H7 (cell line): Measurements from ENCODE around the gene EIF4B. TPM values are rescaled to one million over a fixed set of nuclear protein-coding genes. Genes with fewer than 3 reads are reported as not detected.
A peak's percentile ranks its signal among the peaks of the same experiment; 100 is the strongest.

Experiments used
- DNase-seq: peaks from one replicate; pipeline ENCODE4 v3.0.0; 2012
- H3K27me3 ChIP-seq: 2 replicates; pipeline ENCODE4 v1.6.0; 2011; ENCODE audit warnings: mild to moderate bottlenecking, low read length; ENCODE audit not compliant: control insufficient read depth, insufficient read depth
- H3K36me3 ChIP-seq: replicated peaks from 2 replicates; pipeline ENCODE4 v1.5.1; 2011; ENCODE audit warnings: low read length; ENCODE audit not compliant: control insufficient read depth, insufficient read depth
- H3K4me3 ChIP-seq: 2 replicates; pipeline ENCODE4 v1.5.1; 2011; ENCODE audit warnings: low read depth, mild to moderate bottlenecking, control low read depth, low read length, moderate library complexity; ENCODE audit not compliant: insufficient read depth
- total RNA-seq: library from RNA; depleted of rRNA; stranded (reverse); fragments of >200 nt; shearing (Covaris generic); gene quantifications from 2 replicates; pipeline ENCODE4 v1.2.3, GENCODE V29; 2014

EIF4B gene
- total RNA-seq, 1 experiment from 2014 or later: 581 TPM

DNA sequence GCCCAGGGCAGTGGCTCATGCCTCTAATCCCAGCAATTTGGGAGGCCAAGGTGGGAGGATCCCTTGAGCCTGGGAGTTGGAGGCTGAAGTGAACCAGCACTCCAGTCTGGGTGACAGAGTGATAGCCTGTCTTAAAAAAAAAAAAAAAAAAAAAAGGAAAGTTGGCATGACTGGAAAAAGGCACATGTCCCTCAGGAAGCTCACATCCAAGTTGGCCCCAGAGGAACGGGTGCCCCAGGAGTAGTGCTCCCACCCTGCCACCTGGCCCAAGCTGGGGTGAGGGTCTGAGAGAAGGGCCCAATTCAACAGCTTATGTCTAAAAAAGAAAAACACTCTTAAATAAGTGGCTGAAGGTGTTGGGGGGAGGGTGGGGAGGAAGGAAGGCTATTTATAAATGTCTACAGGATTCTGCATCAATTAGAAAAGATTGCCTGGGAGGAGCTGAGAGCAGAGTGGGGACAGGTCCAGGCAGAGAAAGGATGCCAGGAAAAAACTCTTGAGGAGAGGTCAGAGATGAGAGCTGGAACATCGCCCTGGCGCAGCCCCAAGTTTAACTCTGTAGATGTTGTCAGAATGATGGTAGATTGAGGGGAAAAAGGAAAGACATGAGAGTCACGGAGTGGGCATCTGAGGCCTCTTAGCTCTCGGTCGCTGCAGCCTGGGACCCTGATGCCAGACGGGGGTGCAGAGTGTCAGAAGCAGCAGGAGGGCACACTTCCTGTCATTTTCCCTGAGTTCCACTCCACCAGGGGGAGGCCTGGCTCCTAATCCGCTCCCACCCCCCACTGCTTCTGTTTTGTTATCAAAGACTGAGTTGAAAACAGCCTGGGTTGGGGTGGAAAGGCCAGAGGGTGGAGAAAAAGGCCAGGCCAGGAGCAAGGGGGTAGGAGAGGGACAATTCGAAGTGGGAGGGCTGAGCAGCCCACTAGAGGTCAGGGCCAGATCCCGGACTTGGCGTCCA lies 65.6 kb downstream of the EIF4B start:
- DNase-seq: peak; percentile 86
- H3K27me3 ChIP-seq: no peaks in the 10 kb centered on the region
- H3K4me3 ChIP-seq: no peak overlapping the region
- no peaks in the 10 kb centered on the region; the same call in 1 of the 2 replicates for H3K36me3 ChIP-seq

DNA sequence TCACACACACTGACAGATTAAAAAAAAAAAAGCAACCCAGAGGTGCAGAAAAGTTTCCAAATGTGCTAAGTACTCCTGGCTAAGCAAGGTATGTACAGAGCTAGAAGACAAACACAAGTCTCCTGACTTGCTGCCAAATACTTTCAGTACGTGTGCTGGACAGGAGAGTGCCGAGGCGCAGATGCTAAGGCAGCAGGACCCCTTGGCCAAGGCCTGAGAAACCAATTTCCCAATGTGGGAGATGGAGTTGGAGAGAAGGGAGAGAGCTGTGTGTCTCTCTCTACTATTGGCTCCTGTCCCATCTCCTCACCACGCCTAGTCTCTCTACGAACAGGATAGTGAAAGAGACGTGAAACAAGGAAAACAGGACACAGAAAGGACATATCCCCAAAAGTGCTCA lies 67.6 kb downstream of the EIF4B start:
- no peaks in the 10 kb centered on the region; the same call in 1 of the 2 replicates for H3K36me3 ChIP-seq
- no peak overlapping the region for H3K4me3 ChIP-seq
- no peaks in the 10 kb centered on the region for H3K27me3 ChIP-seq
- DNase-seq: peak; percentile 8

DNA sequence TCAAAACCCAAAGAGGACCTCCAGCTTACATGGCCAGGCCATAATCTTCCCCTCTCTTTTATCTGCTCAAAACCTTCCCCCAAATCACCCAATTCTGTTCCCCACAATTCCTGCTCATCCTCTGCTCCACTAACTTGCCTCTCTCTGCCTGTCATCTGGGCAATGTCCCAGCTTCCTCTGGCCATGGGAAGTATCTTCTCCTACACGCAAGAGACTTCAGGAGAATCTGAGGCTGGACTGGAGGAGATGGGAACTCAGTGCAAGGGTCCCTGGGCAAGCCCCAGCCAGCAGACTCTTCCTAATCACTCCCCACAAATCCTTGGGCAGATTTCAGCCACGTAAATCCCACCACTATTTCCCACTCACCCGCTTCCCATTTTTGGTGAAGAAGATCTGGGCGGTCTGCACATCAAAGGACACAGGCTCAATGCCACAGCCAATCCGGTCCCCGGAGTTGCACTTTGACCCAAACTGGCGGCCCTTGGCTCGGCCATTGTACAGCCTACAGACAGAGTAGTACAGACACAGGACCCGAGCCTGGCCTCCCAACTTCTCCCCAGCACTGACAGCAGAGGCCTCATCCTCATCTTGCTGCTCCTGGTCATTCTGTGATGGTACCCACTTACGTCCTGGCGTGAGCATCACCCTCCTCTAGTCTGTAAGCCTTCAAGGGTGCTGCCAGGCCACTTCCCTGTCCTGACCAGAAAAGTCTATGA lies 68.2 kb downstream of the EIF4B start:
- no peaks in the 10 kb centered on the region; the same call in 1 of the 2 replicates for H3K36me3 ChIP-seq
- DNase-seq: peak; percentile 10
- H3K4me3 ChIP-seq: no peak overlapping the region
- no peaks in the 10 kb centered on the region for H3K27me3 ChIP-seq

DNA sequence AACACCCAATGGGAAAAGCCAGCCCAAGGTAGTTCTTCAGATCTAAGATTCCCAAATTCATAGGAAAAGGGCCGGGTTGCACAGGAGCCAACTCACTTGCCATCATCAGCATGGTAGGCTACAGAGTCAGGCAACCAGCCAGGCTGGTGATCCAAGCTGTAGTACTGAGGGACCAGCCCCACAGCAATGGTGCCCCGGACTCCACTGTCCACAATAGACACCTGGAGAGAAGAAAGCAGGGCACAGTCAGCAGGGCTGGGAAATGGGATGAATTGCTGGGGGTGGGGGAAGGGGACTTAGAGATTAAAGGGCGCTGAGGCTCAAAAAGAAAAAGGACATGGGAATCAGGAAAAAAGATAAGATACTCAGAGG lies 68.7 kb downstream of the EIF4B start:
- Histone ChIP-seq H3K4me3 (no peak overlapping the region), H3K27me3 (peaks cover 2% of the 10 kb centered on the region; the same call in 1 of the 2 replicates), H3K36me3 (no peaks in the 10 kb centered on the region; the same call in 1 of the 2 replicates)
- DNase-seq: peak; percentile 7

DNA sequence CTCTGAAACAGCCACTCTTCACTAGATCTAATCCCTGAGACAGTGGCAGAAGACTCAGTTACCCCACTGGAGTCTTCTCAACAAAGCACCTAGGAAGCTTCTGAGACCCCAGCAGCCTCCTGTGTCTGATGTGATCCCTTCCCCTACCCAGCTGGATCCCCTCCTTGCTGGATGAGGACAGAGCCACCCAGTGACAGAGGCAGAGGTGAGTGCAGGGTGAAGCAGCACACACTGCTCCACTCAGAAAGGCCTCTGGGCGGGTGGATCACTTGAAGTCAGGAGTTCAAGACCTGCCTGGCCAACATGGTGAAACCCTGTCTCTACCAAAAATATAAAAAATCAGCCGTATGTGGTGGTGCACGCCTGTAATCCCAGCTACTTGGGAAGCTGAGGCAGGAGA lies 70.2 kb downstream of the EIF4B start:
- Histone ChIP-seq H3K27me3 (peaks cover 10% of the 10 kb centered on the region), H3K4me3 (no peak overlapping the region)
- peak; percentile 6 for DNase-seq

DNA sequence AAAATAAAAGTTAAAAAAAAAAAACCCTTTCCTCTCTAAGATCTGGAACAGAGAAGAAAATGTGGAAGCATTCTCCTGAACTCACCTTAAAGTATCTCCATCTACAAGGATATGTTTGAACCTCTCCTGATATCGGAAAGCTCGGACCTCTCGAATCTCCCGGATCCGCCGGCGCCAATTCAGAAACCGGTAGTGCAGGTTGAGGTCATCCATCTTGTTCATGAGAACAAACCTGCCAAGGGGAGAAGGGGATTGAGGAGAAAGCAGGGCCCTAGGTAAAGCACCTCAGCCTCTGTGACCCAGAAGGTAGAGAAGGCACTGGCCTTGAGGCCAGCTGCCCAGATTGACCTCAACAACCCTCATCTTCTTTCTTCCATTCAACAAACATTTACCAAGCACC lies 70.8 kb downstream of the EIF4B start:
- peak; percentile 5 for DNase-seq
- no peak overlapping the region for H3K4me3 ChIP-seq
- no peaks in the 10 kb centered on the region; the same call in 1 of the 2 replicates for H3K36me3 ChIP-seq
- peaks cover 10% of the 10 kb centered on the region for H3K27me3 ChIP-seq

More for the DNA sequence above, 70.2 kb downstream of the EIF4B start:
- H3K36me3 ChIP-seq: no peaks in the 10 kb centered on the region; the same call in 1 of the 2 replicates

DNA sequence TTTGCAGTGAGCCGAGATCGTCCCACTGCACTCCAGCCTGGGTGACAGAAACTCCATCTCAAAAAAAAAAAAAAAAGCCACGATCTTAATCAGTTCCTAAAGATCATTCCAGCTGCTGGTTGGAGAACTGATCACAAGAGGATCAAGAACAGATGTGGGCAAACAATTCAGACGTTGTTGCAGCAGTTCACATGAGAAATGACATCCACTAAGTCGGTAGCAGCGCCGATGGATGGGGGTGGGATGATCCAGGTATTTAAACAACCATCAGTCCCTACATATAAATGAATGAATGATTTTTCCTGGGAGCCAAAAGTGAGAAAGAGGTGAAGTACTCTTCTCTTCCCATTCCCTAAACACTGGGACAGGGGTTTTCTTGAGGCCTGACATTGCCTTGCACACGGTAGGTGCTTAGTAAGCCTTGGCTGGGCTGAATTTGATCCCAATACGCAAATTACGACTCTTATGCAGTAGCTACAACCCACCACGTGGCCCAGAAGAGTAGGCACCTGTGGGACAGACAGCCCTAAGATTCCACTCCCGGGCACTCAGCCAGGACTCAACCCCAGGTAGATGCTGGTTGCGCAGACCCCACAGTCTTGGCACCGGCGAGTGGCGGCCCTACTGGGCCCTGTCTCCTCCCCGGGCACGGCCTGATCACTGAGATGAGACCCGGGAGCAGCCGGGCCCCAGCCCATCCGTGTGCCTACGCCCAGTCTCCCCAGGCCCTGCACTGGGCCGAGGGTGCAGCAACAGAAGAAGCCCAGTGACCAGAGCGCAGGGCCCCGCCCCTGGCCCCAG lies 72.4 kb downstream of the EIF4B start:
- DNase-seq: no peak
- Histone ChIP-seq H3K4me3 (peak overlapping the region; percentile 73), H3K27me3 (peaks cover 10% of the 10 kb centered on the region), H3K36me3 (no peaks in the 10 kb centered on the region; the same call in 1 of the 2 replicates)

DNA sequence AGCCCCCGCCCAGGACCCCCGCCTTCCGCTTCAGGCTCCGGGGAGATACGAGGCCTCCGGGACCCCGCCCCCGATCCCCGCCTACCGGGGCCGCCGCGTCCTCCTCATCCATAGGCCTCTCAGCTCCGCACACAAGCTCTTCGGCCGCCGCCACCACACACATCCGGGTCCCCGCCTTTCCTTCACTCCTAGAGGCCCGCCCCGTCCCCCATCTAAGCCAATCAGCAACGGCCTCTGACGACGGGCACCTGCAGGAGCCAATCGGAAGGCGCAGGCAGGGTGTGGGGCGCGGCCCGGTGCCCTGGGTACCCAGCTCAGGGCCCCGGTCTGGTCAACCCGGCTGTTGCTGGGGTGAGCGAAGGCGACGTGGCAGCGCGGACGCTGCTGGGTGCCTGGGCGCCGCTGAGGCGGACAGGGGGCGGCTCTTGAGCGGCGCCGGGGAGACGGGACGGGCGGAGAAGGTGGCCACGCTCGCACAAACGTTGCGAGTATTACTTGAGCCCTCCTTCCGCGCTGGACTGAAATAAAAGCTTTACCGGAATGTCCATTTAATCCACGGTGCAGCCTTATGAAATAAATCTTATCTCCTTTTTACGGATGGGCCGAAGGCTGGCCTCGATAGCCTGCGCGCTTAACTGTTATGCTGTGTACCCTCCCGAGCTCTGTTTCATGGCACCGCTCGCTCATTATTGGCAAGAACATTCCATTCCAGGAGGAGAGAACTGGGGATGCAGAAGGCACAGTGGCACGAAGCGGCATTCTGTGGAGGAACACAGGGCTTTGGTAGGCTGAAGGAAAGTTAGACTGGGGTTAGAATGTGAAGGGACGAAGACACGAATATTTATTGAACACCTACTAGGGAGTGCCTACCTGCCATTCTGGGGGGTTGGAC lies 73.2 kb downstream of the EIF4B start, which contains the start of gene SPRYD3:
Gene SPRYD3, minus strand, starts transcription at position 165 of the 892 bp plus-strand sequence. Its CDS starts 57 bp downstream, at position 108.
- peak; percentile 100 for DNase-seq
- peak within 1 kb of the TSS; percentile 73 for H3K4me3 ChIP-seq
- H3K27me3 ChIP-seq: peaks cover 10% of the 10 kb centered on the region
- H3K36me3 ChIP-seq: no peaks in the 10 kb centered on the region; the same call in 1 of the 2 replicates

DNA sequence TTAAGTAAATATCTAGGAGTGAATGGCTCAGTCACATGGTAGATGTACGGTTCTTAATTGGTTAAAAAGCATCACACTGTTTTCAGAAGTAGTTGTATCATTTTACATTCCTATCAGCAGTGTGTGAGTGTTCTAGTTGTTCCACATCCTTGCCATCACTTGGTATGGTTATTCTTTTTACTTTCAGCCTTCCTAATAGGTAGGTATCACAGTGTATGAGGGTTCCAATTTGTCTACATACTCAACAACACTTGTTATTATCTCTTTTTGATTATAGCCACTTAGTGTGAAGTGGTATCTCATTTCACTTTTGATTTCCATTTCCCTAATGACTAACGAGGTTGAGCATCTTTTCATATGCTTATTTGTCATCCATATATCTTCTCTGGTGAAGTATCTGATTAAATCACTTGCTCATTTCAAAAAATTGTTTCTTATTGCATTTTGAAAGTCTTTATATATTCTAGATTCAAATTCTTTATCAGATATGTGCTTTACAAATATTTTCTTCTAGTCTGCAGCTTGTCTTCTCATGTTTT lies 76.5 kb downstream of the EIF4B start:
- no peaks in the 10 kb centered on the region for H3K36me3 ChIP-seq
- DNase-seq: no peak
- no peak overlapping the region for H3K4me3 ChIP-seq
- peaks cover 10% of the 10 kb centered on the region for H3K27me3 ChIP-seq

DNA sequence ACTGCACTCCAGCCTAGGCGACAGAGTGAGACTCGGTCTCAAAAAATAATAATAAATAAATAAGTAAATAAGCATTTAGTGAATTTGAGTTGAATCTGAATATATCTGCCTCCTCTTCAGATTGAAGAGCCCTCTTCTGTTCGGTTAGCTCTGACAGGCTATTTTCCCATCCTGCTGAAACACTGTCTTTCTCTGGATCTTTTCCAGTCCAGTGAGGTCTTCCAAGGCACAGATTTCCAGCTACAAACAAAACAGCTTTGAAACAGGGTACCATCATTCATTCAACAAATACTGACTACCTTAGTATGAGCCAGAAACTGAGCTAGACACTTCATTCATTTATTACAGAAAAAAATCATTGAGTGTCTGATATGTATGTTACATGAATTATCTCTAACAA lies 80.1 kb downstream of the EIF4B start:
- H3K4me3 ChIP-seq: no peak overlapping the region
- DNase-seq: no peak
- no peaks in the 10 kb centered on the region for H3K36me3 ChIP-seq
- H3K27me3 ChIP-seq: no peaks in the 10 kb centered on the region; the same call in none of the 2 replicates

DNA sequence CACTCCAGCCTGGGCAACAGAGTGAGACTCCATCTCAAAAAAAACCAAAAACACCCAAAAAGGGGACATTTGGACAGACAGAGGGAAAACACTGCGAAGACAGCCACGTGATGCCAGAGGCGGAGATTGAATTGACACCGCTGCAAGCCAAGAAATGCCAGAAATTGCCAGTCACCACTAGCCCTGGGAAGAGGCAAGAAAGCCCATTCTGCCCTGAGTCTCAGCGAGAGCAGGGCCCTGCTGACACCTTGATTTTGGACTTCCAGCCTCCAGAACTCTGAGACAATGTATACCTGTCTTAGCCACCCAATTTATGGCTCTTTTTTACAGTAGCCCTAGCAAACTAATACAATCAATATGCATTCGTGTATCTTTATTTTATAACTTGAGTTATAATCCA lies 83.8 kb downstream of the EIF4B start:
- Histone ChIP-seq H3K4me3 (no peak overlapping the region), H3K27me3 (peaks cover 3% of the 10 kb centered on the region), H3K36me3 (no peaks in the 10 kb centered on the region)
- no peak for DNase-seq

DNA sequence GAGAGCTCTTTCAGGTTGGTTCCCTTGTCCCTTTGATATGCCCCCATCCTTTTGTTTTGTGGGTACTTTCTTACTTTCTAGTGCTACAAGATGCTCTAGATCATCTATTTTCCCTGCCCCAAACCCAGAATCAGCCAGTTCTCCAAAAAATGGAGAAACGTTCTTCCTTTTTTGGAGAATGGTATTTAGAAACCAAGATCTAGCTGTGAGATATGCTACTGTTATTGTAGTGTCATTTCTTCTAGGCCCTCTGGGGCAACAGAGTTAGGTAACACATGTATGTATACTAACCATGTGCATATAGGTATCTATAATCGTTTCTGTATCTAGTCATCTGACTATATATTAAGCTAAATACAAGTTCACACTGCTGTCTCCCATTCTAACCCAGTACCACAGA lies 84.3 kb downstream of the EIF4B start:
- no peak for DNase-seq
- H3K36me3 ChIP-seq: no peaks in the 10 kb centered on the region
- no peak overlapping the region for H3K4me3 ChIP-seq
- peaks cover 3% of the 10 kb centered on the region for H3K27me3 ChIP-seq

DNA sequence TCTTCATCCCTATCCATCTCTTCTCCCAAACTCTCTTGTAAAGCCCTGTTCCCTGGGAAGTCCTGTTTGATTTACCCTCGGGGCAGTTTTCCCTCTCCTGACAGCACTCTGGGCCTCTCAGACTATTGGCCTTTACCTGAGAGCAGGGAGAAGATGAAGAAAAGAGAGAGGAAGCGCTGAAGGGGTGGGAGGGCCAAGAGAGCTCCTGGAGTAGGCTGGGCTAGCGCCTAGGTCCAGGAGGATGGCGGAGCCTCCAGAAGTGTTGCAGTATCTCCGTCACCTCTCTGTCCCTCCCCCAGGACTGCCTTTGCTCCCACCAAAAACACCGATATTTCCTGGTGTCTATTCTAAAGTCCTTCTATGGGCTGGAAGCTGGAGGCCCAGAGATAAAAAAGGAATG lies 85.5 kb downstream of the EIF4B start:
- peak; percentile 38 for DNase-seq
- Histone ChIP-seq H3K36me3 (no peaks in the 10 kb centered on the region), H3K4me3 (no peak overlapping the region), H3K27me3 (peaks cover 11% of the 10 kb centered on the region)
